ENCODE results near the gene KRT24.

KRT24 gene

DNA sequence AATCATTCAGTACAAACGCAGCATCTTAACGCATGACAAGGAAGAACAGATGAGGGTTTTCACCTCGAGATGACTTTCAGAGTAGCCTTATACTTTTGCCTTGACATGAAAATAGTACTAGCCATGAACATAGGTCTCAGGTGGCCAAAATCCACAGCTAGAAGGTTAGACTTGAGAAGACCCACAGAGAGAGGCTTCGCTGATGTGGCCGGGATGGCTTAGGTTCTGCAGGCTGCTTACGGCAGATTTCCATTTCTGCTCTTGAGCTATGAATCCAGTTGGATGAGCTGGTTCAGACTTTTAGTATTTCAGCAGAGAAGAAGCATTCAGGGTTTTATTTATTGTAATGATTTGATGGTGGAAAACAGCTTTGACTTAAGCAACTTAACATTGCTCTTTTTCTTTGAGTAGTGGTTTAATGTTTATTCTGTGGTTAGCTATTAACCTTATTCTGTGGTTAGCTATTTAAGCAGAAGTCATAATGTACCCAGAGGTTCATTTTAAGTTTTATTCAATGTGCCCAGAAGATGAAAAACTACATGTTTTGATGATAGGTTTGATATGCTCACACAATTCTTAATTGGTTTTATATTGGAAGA lies 7.6 kb downstream of the KRT24 start:
- no peak for DNase-seq (ENCODE audit: low read depth in 1 of 2, low spot score in 1 of 2)

- DNase-seq (ENCODE audit: low read depth in 1 of 2, low spot score in 1 of 2) = no peak
Observed at GRCh38 chr17:40694584-40694983, 9.0 kb downstream of the KRT24 start.

DNA sequence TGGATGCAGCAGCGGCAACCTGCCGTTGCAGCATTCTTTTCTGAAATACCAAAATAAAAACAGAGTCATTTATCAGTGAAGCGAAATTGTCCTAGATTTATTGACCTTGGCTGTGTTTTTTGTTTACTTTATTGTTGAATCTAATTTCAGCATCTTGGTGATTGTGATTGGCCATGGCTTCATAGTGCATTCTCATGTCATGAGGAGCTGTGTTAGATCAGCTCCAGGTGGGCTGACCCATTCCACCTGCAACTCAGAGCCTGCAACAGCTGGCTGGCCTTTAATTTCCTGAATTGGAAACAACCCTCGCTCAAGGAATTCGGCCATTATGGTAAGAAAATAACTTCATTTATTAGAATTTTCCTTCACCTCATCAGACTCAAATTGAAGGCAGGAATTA lies 16.4 kb downstream of the KRT24 start:
- no peak for DNase-seq (ENCODE audit: low read depth in 1 of 2, low spot score in 1 of 2)

GRCh38 chr17:40686192-40686591 lies 17.4 kb downstream of the KRT24 start:
- DNase-seq (ENCODE audit: low read depth in 1 of 2, low spot score in 1 of 2) = no peak

DNA sequence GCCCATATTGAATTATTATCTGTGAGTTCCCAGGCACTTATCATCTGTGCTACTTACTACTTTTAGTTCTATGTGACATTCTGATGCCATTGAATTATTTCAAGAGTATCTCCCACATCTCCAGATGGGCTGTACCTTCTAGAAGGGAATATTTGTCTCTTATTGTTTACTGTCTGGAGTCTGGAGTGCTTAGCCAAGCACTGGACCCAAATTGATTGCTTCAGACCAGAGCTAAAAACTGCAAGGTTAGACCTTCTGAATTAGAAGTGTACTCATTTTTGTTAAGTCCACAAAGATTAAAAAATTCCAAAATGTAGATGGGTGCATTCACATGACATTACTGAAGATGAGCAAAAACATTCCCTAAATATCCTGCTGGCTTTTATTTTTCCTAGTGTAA lies 22.6 kb downstream of the KRT24 start:
- DNase-seq (ENCODE audit: low read depth in 1 of 2, low spot score in 1 of 2) = no peak

GRCh38 chr17:40679523-40679907 lies 24.0 kb downstream of the KRT24 start:
- DNase-seq (ENCODE audit: low read depth in 1 of 2, low spot score in 1 of 2) = no peak

GRCh38 chr17:40678902-40679522 lies 24.5 kb downstream of the KRT24 start:
- no peak for DNase-seq (ENCODE audit: low read depth in 1 of 2, low spot score in 1 of 2)

DNA sequence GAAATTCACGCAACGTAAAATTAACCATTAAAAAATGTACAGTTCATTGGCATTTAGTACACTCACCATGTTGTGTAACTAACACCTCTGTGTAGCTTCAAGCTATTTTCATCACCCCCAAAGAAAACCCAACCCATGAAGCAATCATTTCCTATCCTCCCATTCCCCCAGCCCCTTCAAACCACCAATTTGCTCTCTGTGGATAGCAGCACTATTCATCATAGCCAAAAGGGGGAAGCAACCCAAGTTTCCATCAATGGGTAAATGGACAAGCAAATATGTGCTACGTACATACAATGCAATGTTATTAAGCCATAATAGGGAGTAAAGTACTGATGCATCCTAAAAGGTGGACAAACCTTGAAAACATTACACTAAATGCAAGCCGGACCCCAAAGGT lies 27.6 kb downstream of the KRT24 start:
- DNase-seq (ENCODE audit: low read depth in 1 of 2, low spot score in 1 of 2) = no peak

- no peak for DNase-seq (ENCODE audit: low read depth in 1 of 2, low spot score in 1 of 2)
Observed at GRCh38 chr17:40672654-40673053, 30.9 kb downstream of the KRT24 start.

DNA sequence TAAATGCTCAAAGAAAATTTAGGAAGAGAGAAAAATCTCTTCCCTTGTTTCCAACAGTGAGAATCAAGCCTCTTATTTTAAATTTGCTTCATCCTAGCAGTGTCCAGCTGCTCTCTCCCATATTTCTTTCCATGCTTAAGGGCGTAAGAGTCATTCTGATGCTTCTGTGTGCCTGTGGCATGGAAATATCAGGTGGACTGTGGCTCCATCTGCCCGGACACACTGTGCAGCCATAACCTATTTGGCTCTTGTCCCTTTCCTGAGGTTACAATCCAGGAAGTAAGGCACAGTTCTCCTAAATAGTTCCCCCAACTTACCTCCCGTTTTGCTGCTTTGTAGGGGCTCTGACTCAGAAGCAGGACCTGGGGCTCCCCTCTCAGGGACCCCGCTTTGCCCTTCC lies 32.3 kb downstream of the KRT24 start:
- no peak for DNase-seq (ENCODE audit: low read depth in 1 of 2, low spot score in 1 of 2)

DNA sequence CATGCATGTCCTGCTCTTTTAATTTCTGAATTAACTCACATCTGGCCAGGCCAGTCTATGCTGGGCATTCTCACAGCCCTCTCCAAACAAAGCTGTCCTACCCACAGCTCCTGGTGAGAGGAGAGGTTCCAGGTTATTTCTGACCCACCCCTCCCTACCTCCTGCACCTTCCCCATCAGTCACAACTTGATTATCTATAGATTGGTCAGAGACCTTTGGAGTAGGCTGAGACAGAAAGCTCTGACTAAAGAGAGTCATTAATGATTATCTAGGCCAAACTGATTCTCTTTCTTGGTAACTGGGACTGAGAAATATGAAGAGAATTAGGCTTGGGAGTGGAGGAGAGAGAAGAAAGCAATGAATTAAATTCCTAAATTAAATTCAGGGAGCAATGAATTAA lies 37.2 kb downstream of the KRT24 start:
- no peak for DNase-seq (ENCODE audit: low read depth in 1 of 2, low spot score in 1 of 2)

- no peak for DNase-seq (ENCODE audit: low read depth in 1 of 2, low spot score in 1 of 2)
Observed at GRCh38 chr17:40664582-40665333, 38.8 kb downstream of the KRT24 start, which contains the start of gene KRT222. Gene KRT222, minus strand, starts transcription at chr17:40665177. Its CDS starts 78 bp downstream, at chr17:40665099.

- DNase-seq (ENCODE audit: low read depth in 1 of 2, low spot score in 1 of 2) = no peak
Observed at GRCh38 chr17:40663252-40663651, 40.3 kb downstream of the KRT24 start.

DNA sequence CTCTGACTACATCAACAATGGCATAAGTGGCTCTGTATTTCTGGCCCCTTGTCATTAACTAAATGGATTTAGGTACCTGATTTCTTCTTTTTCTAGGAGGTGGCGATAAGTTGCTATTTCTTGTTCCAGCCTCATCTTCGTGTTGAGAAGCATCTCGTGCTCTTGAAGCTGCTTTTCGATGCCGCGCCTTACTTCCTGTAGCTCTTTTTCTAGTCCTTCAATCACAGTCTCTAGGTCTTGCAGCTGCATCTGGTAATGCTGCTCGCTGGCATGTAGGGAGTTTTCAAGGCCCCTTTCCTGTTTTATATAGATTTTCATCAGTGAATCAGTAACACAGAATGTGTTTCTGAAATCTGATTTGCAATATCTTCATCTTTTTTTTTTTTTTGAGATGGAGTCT lies 43.6 kb downstream of the KRT24 start:
- no peak for DNase-seq (ENCODE audit: low read depth in 1 of 2, low spot score in 1 of 2)

- DNase-seq (ENCODE audit: low read depth in 1 of 2, low spot score in 1 of 2) = no peak
Observed at GRCh38 chr17:40658396-40658795, 45.2 kb downstream of the KRT24 start.

DNA sequence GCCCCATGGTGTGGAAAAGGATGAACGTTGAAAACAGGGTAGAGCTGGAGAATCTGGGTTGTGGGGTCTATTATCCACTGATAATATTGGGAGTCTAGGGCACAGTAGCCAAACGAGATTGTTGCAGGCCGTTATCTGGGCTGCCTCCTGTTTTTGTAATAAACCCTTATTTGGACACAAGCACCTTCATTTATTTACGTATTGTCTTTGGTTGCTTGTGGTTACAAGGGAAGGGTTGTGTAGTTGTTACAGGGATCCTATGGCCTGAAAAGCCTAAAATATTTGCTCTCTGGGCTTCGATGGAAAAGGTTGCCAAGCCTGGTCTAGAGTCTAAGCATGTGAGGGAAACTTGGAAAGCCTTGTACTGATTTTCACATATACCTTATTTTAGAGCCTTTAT lies 51.6 kb downstream of the KRT24 start:
- no peak for DNase-seq (ENCODE audit: low read depth in 1 of 2, low spot score in 1 of 2)

DNA sequence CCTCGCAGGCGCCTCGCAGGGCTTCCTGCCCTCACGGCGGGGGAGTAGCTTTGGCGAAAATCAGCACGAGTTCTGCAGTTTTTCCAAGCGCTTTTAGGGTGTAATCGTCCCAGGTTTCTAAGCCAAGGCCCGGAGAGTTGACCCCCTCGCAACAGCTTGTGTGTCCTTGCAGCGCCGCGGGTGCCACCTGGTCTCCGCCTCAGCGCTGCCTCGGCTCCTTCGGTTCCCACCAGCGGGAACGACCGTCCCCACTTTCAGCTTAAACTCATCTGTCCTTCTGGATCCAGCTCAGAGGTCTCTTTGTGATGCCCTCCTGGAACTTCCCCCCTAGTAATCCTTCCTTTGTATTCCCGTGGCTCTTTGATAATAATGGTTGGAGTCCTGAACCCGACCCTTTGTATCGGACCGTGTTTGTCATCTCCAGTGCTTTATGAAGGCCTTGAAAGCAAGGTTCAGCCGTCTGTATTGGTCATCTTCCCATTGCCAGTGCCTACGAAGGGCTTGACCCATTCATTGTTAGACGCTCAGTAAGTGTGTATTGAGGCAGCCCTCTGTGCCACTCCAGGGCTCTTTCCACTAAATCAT lies 55.1 kb downstream of the KRT24 start:
- no peak for DNase-seq (ENCODE audit: low read depth in 1 of 2, low spot score in 1 of 2)

All from activated T-helper 1 cell treated with anti-CD3 and anti-CD28 coated beads, Interleukin-2, amount 50 U/mL, for 16 hours (primary cell).